SKM-1 (cell line): ENCODE results near the gene NKAIN1.

Source experiments
- DNase-seq: peaks from one replicate; lab custom pipeline; 2025; ENCODE audit not compliant: unreplicated experiment; lab: John Stamatoyannopoulos, UW

The NKAIN1 gene

GRCh38 chr1:31234123-31234708 lies 5.5 kb downstream of the NKAIN1 start:
- no peak for DNase-seq

- no peak for DNase-seq
Observed at GRCh38 chr1:31232689-31233088, 7.0 kb downstream of the NKAIN1 start.

GRCh38 chr1:31231802-31232201 lies 7.9 kb downstream of the NKAIN1 start:
- DNase-seq = no peak

GRCh38 chr1:31230378-31230777 lies 9.3 kb downstream of the NKAIN1 start:
- no peak for DNase-seq

- no peak for DNase-seq
Observed at GRCh38 chr1:31228986-31229385, 10.7 kb downstream of the NKAIN1 start.

- DNase-seq = no peak
Observed at GRCh38 chr1:31227891-31228568, 11.7 kb downstream of the NKAIN1 start.

GRCh38 chr1:31224068-31224467 lies 15.6 kb downstream of the NKAIN1 start:
- no peak for DNase-seq

GRCh38 chr1:31222176-31222575 lies 17.5 kb downstream of the NKAIN1 start:
- no peak for DNase-seq

- DNase-seq = no peak
Observed at GRCh38 chr1:31221072-31221471, 18.6 kb downstream of the NKAIN1 start.

- no peak for DNase-seq
Observed at GRCh38 chr1:31219489-31219888, 20.2 kb downstream of the NKAIN1 start.

GRCh38 chr1:31218705-31219104 lies 21.0 kb downstream of the NKAIN1 start:
- no peak for DNase-seq

- no peak for DNase-seq
Observed at GRCh38 chr1:31216016-31216415, 23.7 kb downstream of the NKAIN1 start.

- DNase-seq = no peak
Observed at GRCh38 chr1:31215065-31215570, 24.6 kb downstream of the NKAIN1 start.

GRCh38 chr1:31214316-31215064 lies 25.2 kb downstream of the NKAIN1 start:
- DNase-seq = no peak

- no peak for DNase-seq
Observed at GRCh38 chr1:31208361-31208945, 31.2 kb downstream of the NKAIN1 start.

GRCh38 chr1:31207569-31207968 lies 32.1 kb downstream of the NKAIN1 start:
- DNase-seq = no peak

GRCh38 chr1:31207046-31207445 lies 32.6 kb downstream of the NKAIN1 start:
- no peak for DNase-seq

GRCh38 chr1:31203215-31203614 lies 36.5 kb downstream of the NKAIN1 start:
- no peak for DNase-seq

- no peak for DNase-seq
Observed at GRCh38 chr1:31201931-31202360, 37.7 kb downstream of the NKAIN1 start.

- no peak for DNase-seq
Observed at GRCh38 chr1:31199949-31200348, 39.7 kb downstream of the NKAIN1 start.

GRCh38 chr1:31199236-31199790 lies 40.4 kb downstream of the NKAIN1 start:
- DNase-seq = no peak
